ENCODE results near the gene BARHL2.

The BARHL2 gene

DNA sequence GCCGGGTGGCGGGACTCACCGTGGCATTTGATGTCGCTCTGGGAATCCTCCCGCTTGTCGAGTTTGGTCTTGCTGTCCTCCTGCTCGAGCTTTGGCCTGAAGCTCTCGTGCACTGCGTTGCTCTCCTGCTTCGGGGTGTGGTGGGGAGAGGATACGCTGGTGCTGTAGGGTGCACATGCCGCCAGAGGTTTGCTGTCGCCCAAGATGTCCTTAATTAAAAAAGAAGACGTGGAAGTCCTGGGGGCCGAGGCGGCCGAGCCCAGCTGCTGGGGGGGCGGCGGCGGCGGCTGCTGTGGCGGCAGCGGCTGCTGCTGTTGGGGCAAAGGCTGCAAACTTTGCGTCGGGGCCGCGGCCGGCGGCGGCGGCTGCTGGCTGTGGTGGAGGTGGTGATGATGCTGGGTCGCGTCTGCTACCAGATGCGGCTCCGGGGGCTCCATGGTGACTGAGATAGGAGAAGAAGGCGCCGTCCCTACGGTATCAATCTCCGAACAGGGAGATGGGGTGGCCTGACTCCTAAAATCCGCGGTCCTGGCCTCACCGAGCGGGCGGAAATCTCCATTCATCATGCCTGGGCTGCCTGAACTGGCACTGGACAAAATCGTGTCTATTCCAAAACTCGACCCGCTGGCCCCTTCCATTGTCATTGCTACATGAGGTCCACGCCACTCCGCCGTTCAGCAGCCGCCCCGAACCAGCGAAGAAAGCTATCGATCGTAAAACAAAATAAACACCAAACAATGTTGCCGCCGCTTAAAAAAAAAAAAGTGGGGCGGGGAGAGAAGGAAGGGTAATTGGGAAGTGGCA is at the start of gene BARHL2:
BARHL2 (minus strand) TSS at position 751 of the 804 bp plus-strand sequence; CDS start at position 644, 107 bp downstream.
- no peak for FAIRE-seq

DNA sequence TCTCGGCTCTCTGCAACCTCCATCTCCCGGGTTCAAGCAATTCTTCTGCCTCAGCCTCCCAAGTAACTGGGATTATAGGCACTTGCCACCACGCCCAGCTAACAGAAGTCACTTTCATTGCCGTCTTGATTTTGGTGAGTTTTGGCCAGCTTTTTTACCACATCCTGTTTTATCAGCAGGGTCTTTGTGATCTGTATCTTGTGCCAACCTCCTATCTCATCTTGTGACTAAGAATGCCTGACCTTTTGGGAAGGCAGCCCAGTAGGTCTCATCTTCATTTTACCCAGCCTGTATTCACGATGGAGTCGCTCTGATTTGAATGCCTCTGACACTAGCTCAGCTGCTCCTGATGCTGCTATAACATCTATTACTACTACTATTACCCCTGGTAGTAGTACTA is 46.8 kb upstream of the BARHL2 start:
- FAIRE-seq: no peak

- no peak for FAIRE-seq
Measured at GRCh38 chr1:90763506-90763905, 46.4 kb upstream of the BARHL2 start.

DNA sequence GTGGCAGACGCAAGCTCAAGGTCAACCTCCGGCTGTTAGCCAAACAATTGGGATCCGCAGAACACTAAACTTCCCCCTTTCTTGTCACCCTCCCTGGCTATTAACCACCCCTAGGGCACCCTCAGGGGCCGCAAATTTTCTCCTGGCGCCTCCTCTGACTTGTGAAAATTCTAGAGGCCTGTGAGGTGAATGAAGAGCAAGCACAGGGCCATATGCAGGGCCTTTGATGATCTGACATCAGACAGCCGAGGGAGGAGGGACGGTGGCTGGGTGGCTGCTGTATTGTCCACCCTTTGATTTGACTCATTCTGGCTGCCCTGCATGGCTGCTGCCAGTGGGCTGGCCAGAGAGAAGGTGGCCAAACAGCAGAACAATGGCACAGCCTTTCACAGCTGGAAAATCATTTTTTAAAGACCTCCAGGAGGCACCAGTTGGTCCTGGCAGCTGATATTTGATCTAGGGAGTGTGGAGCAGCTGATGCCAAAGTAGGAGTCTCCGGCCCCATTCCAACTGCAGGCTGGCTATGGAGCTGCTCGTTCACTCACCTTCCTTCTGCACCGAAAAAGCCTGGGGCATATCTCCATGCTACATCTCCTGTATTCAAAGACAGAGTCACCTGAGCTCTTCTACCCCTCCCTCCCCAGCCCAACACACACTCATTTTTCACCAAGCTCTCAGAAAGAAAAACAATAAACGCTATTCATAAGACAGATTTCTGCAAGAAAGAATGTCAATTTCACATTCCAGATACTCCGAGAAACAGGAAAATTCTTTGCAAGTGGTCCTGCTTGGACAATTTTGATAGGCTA is 44.9 kb upstream of the BARHL2 start:
- FAIRE-seq: no peak

DNA sequence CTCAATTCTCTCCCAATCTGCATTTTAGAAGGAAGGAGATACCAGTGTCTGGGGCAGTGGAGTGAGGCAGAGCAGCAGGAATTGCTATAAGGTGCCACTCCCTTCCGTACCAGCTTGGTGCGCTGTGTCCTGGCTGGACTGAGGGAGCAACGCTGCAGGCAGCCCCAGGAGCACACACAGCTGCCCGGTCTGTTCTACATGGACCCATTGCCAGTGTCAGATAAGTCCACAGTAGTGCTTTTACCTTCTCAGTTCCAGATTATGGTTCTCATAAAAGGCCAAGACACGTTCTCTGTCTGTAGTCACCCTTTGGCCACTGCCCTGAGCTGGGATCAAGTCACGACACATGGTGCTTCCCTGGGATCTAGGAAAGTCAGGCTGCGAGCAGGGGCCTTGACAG is 44.1 kb upstream of the BARHL2 start:
- FAIRE-seq: no peak

DNA sequence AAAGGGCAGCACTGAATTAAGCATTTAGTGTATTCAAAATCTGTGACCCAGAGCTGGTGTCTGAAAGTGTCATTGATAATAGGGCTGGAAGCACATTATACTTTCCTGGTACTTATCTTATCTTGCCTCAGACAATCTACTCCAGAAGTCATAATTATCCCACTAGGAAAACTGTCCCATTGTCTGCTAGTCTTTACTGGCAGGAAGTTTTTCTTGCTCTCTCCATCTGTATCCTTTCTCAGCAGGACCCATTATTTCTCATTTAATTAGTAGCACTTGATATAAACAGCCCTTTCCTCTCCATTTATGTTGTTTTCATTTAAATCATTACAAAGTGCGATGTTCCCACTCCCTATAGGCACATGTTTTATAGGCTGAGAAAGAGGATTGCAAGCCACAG is 36.5 kb upstream of the BARHL2 start:
- no peak for FAIRE-seq

- FAIRE-seq: no peak
Measured at GRCh38 chr1:90748668-90749067, 31.6 kb upstream of the BARHL2 start.

- FAIRE-seq: no peak
Measured at GRCh38 chr1:90746857-90747256, 29.8 kb upstream of the BARHL2 start.

- FAIRE-seq: no peak
Measured at GRCh38 chr1:90745972-90746371, 28.9 kb upstream of the BARHL2 start.

- no peak for FAIRE-seq
Measured at GRCh38 chr1:90732136-90732535, 15.0 kb upstream of the BARHL2 start.

DNA sequence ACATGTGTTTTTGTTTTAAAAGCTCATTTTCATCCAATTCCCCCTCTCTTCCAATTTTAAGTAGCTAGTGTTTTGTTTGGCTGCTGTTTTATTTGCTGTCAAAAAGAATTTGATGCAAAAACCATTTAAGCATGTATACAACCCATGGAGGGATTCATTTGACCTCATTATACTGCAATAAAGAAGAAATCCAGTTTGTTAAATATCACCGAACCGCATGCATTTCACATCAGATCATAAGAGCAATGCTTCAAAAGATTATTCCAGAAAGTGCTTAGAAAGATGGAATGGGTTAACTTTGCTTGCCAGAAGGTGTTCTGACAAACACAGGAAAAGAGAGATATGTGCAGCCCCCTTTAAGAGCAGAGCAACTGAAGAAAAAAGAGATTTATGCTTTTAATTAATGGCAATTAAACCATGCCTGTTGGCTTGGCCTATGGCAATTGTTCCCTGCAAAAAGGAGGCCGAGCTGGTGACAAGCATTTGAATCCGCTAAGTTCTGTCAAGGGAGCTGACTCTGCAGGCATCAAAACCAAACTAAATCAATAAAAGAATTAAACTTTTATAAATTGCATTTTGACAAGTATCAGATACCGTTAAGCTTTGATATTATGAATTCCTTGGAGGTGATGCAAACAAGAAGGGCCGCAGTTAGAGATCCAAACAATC is 14.4 kb upstream of the BARHL2 start:
- FAIRE-seq: no peak

GRCh38 chr1:90730243-90731022 is 13.3 kb upstream of the BARHL2 start:
- FAIRE-seq: no peak

DNA sequence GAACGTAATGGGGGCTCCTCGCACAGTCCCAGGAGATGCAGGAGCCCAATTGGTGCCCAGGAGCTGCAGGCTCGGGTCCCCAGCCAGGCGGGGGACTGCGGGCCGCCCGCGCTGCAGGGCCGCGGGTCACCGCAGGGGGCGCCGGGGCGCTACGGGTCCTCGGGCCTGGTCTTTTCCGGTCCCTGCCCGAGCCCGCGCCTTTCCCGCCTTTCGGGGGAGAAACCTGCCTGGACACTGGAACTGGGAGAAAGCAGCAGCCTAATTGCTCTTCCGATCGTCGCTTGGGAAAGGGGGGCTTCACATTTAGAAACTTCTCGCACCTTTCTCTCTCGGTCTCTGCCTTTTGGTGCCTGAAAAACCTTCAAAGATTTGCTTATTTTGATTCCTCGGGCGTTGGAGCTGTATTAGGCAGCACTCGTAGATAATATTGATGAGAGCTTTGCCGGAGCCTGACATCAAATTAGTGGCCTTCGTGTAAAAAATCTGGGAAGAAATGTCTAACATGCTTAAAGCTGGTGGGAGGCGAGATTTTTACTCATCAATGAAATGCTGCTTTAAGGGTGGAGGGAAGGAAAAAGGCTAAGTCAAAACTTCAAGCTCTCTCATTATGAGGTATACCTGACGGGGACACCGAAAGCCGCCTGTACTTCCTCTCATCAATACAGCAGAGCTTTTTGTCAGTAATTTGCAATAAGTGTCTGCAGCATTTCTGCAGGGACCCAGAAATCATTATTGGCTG is 12.6 kb upstream of the BARHL2 start:
- FAIRE-seq: no peak

- FAIRE-seq: no peak
Measured at GRCh38 chr1:90728502-90729287, 11.6 kb upstream of the BARHL2 start.

- FAIRE-seq: no peak
Measured at GRCh38 chr1:90727917-90728501, 10.9 kb upstream of the BARHL2 start.

- no peak for FAIRE-seq
Measured at GRCh38 chr1:90726986-90727480, 9.9 kb upstream of the BARHL2 start.

DNA sequence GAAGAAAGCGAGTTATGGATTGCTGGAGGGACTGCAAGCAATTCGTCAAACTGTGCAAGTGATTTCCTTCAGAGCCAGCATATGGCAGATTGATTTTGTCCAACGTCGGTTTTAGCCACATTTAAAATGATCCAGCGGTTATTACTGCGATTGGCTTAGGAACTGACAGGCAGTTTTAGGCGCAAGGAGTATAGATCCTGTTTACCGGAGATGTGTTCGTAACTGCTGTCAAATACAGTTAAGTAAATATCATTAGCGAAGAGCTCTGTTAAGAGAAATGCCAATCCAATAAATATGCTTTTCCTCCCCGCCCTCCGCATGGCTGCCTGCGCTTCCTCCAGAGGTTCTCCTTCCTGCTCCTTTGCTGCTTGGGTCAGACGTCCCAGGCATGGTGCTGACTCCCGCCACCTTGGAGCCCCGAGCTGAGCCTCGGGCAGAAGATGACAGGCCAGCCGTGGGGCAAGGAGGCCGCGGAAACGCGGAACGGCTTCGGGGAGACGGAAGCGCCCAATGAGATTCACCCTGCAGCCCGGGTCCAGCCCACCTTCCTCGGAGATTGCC is 9.4 kb upstream of the BARHL2 start:
- no peak for FAIRE-seq

DNA sequence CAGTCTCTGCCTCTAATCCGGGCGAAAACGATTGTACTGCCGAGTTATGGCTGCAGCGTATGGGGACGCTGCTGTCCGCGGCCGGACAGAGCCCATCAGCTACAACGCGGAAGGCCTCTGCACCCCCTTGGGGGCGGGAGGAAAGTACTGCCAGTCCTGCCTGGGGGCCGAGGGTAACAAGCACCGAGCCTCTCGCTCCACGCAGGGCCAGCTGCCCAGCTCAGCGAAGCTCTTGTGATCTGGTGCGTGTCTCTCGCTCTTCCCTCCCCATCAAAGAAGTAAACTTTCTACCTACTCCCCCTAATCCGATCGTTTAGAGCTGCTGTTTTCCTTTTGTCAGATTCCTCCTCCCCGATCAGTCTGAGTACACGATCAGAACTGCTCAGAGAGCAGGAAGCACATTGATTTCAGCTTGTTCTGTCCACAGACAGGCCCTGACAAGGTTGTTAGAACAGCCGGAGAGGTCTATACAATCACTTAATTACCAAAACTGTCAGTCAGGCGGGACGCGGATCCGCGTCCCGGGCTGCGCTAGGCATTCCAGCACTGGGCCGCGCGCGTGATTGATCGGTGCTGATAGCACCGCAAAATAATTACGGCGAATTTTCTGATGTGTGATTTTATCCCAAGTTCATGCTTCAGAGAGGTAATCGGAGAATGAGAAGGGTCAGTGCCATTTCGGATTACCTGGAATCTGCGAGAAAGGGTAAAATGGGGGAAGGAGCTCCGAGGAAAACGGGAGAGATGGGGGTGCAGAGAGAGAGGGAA is 8.7 kb upstream of the BARHL2 start:
- no peak for FAIRE-seq

DNA sequence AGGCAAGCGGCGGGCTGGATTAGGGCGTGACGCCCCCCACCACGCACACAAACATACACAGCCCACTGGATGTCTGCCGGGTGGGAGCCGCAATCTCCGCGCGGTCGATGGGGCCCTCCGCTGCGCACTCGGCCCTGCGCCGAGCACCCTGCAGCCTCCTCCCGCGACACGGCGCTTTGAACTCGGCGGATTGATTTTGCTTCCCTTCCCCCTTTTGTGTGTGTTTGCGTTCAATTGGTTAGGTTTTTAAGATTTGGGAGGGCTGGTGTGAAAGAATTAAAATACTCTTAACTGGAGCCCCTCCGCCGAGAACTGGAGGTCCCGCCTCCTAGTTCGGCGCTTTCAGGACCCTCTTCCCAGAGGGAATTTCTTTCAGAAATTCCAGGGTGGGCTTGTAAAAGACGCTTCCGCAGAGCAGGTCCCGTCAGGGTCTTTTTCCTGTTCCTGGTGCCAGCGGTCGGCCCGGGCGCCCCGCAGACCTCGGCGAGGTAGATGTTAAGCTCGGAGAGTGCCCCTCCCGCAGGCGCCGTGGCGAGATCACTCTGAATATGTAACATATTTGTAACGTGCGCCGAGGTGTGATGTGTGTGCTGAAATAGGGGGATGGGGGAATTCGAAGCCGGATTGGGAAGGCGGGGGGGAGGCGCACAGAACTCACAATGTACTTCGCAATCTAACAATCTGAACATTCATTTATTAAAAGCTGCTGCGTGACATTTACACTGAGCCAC is 8.0 kb upstream of the BARHL2 start:
- no peak for FAIRE-seq
